ENCODE results near the gene APEH.
"Not testable (repeated sequence)": the region's sequence is repeated elsewhere in the genome, so short reads cannot be mapped to it uniquely, and the experiment has no call there.

Gene APEH

GRCh38 chr3:49670940-49671290, 3.2 kb upstream of the APEH start:
- no peak for DNase-seq

GRCh38 chr3:49671291-49672288, 2.6 kb upstream of the APEH start:
- no peak for DNase-seq

- no peak for DNase-seq
Observed at GRCh38 chr3:49673121-49673714, 933 bp upstream of the APEH start.

GRCh38 chr3:49674497-49674983, 389 bp downstream of the APEH start:
- DNase-seq: no peak

GRCh38 chr3:49675912-49676311, 1.8 kb downstream of the APEH start:
- no peak for DNase-seq

- DNase-seq: no peak
Observed at GRCh38 chr3:49680493-49681231, 6.5 kb downstream of the APEH start.

GRCh38 chr3:49681232-49681522, 7.0 kb downstream of the APEH start:
- DNase-seq: no peak

GRCh38 chr3:49681543-49681942, 7.4 kb downstream of the APEH start:
- no peak for DNase-seq

- no peak for DNase-seq
Observed at GRCh38 chr3:49683162-49683561, 9.0 kb downstream of the APEH start.

GRCh38 chr3:49684453-49684852, 10.3 kb downstream of the APEH start:
- DNase-seq: not testable (repeated sequence)

- DNase-seq: not testable (repeated sequence)
Observed at GRCh38 chr3:49685103-49685502, 11.0 kb downstream of the APEH start.

- not testable (repeated sequence) for DNase-seq
Observed at GRCh38 chr3:49685846-49686245, 11.7 kb downstream of the APEH start.

GRCh38 chr3:49686346-49686745, 12.2 kb downstream of the APEH start:
- not testable (repeated sequence) for DNase-seq

- DNase-seq: not testable (repeated sequence)
Observed at GRCh38 chr3:49686769-49687423, 12.7 kb downstream of the APEH start.

GRCh38 chr3:49687424-49687795, 13.3 kb downstream of the APEH start:
- DNase-seq: not testable (repeated sequence)

- DNase-seq: not testable (repeated sequence)
Observed at GRCh38 chr3:49688338-49689045, 14.3 kb downstream of the APEH start.

- DNase-seq: no peak
Observed at GRCh38 chr3:49689046-49689907, 15.1 kb downstream of the APEH start, which contains the start of the genes MST1 and RNF123. Gene MST1, minus strand, starts transcription at chr3:49689474. Its CDS starts 783 bp downstream, at chr3:49688691. Gene RNF123, plus strand, starts transcription at chr3:49689557. Its CDS starts 1,609 bp downstream, at chr3:49691166.

GRCh38 chr3:49689908-49690624, 15.9 kb downstream of the APEH start:
- DNase-seq: not testable (repeated sequence)

GRCh38 chr3:49690856-49691255, 16.7 kb downstream of the APEH start:
- not testable (repeated sequence) for DNase-seq

- DNase-seq: not testable (repeated sequence)
Observed at GRCh38 chr3:49691481-49691880, 17.3 kb downstream of the APEH start.

Data from stimulated activated naive CD4-positive, alpha-beta T cell treated with Interleukin-2 at 50 U/mL for 16 hours (primary cell).